K562 (cell line): ENCODE measurements around the gene PRRT1. TPM values are rescaled to one million over a fixed set of nuclear protein-coding genes. Genes with fewer than 3 reads are reported as not detected.
A peak's percentile ranks its signal among the peaks of the same experiment; 100 is the strongest.

Experiments
- ATF1 ChIP-seq, 2 experiments: fragments of 450-650 bp in 1 of 2; IDR thresholded peaks; 2 replicates each; pipeline ENCODE4 v1.6.1; 2016; ENCODE audit warnings: missing compliant biosample characterization in 1 of 2, missing genetic modification characterization in 1 of 2
- BHLHE40 ChIP-seq: IDR thresholded peaks from 2 replicates; pipeline ENCODE4 v1.6.1; 2011; ENCODE audit warnings: low read length, improper control_type of control experiment
- CBFA2T3 ChIP-seq: fragments of 450-650 bp; IDR thresholded peaks from 2 replicates; pipeline ENCODE4 v1.6.1; 2017
- EP400 ChIP-seq: fragments of 450-650 bp; IDR thresholded peaks from 2 replicates; pipeline ENCODE4 v1.6.1; 2017; ENCODE audit warnings: antibody characterized with exemption, mild to moderate bottlenecking, moderate library complexity
- FOXP1 ChIP-seq: sonication (generic); formaldehyde crosslinking; IDR thresholded peaks from 2 replicates; pipeline ENCODE4 v1.8.0; 2022; ENCODE audit warnings: mild to moderate bottlenecking, missing genetic modification reagents
- HLTF ChIP-seq: fragments of 450-650 bp; IDR thresholded peaks from 2 replicates; pipeline ENCODE4 v1.6.1; 2016
- ILF3 ChIP-seq: fragments of 450-650 bp; IDR thresholded peaks from 2 replicates; pipeline ENCODE4 v1.6.1; 2018; ENCODE audit warnings: antibody characterized with exemption, mild to moderate bottlenecking, moderate library complexity, borderline replicate concordance
- MYNN ChIP-seq, 2 experiments: sonication (generic); formaldehyde crosslinking in 1 of 2; IDR thresholded peaks; 2 replicates each; pipeline versions ENCODE4 v1.5.0 to v1.6.1; 2016 to 2020; ENCODE audit warnings: antibody characterized with exemption in 1 of 2, missing genetic modification reagents in 1 of 2
- NCOR1 ChIP-seq: fragments of 450-650 bp; IDR thresholded peaks from 2 replicates; pipeline ENCODE4 v1.6.1; 2016; ENCODE audit warnings: mild to moderate bottlenecking, moderate library complexity
- NEUROD1 ChIP-seq: fragments of 150-350 bp; IDR thresholded peaks from 2 replicates; pipeline ENCODE4 v1.6.1; 2014; ENCODE audit warnings: borderline replicate concordance, low read length, low read depth; ENCODE audit not compliant: partially characterized antibody
- PHF8 ChIP-seq: fragments of 200-600 bp; sonication (generic); IDR thresholded peaks from 2 replicates; pipeline ENCODE4 v1.6.1; 2012; ENCODE audit warnings: mixed run types, mild to moderate bottlenecking, inconsistent platforms, low read length, moderate library complexity, borderline replicate concordance
- POLR2A ChIP-seq: fragments of 450-650 bp; conservative IDR thresholded peaks from 2 replicates; pipeline ENCODE4 v1.6.1; 2016
- SMAD1 ChIP-seq: fragments of 150-350 bp; IDR thresholded peaks from 2 replicates; pipeline ENCODE4 v1.6.1; 2014; ENCODE audit warnings: low read length, low read depth; ENCODE audit not compliant: partially characterized antibody
- YBX1 ChIP-seq: fragments of 450-650 bp; IDR thresholded peaks from 2 replicates; pipeline ENCODE4 v1.7.1; 2016; ENCODE audit warnings: mild to moderate bottlenecking
- ZBTB8A ChIP-seq: fragments of 450-650 bp; IDR thresholded peaks from 2 replicates; pipeline ENCODE4 v1.6.1; 2018; ENCODE audit warnings: mild to moderate bottlenecking, moderate library complexity; ENCODE audit not compliant: partially characterized antibody
- ZNF134 ChIP-seq: fragments of 250-450 bp; sonication (Bioruptor Pico); conservative IDR thresholded peaks from 2 replicates; pipeline ENCODE4 v1.4.0; 2020
- ZNF143 ChIP-seq: sonication (generic); formaldehyde crosslinking; IDR thresholded peaks from 2 replicates; pipeline ENCODE4 v1.9.0; 2022; ENCODE audit warnings: mild to moderate bottlenecking, missing genetic modification reagents
- ZNF197 ChIP-seq: fragments of 200-800 bp; sonication (Bioruptor generic); IDR thresholded peaks from 2 replicates; pipeline ENCODE4 v1.6.1; 2016; ENCODE audit warnings: low read depth, missing genetic modification characterization, missing compliant biosample characterization
- ZNF239 ChIP-seq: fragments of 250-450 bp; sonication (Bioruptor Pico); IDR thresholded peaks from 2 replicates; pipeline ENCODE4 v1.4.0; 2020; ENCODE audit warnings: mild to moderate bottlenecking
- ZNF316 ChIP-seq: fragments of 450-650 bp; IDR thresholded peaks from 2 replicates; pipeline ENCODE4 v1.6.1; 2016
- ZNF384 ChIP-seq: IDR thresholded peaks from 2 replicates; pipeline ENCODE4 v1.6.1; 2012; ENCODE audit warnings: low read depth, low read length, improper control_type of control experiment
- polyA plus RNA-seq, 8 experiments: library from polyadenylated mRNA; depleted of rRNA in 4 of 8; stranded (reverse) in 5 of 8; unstranded in 3 of 8; fragments of >200 nt; fragmentation: Nextera tagmentation in 2 of 8; fragmentation: Illumina TruSeq in 1 of 8; extraction: Ambion mirVana in 2 of 8; extraction: Trizol in 1 of 8; gene quantifications; 2 replicates each; pipeline versions ENCODE4 v1.2.1 to v1.2.3, GENCODE V29; 2011 to 2014; ENCODE audit warnings: inconsistent platforms in 1 of 8, missing spikeins in 1 of 8
- total RNA-seq, 7 experiments: library from RNA; depleted of rRNA in 6 of 7; stranded (reverse); fragments of >200 nt in 6 of 7; fragmentation: Illumina TruSeq in 2 of 7; extraction: Trizol in 2 of 7; gene quantifications; 2 replicates each; pipeline versions ENCODE4 v1.2.1 to v1.2.3, GENCODE V29; 2011 to 2021; ENCODE audit warnings: low replicate concordance in 1 of 7
- TF ChIP-seq, protein P1 (sequence below): fragments of 250-450 bp; sonication (Bioruptor Pico); IDR thresholded peaks from 2 replicates; pipeline ENCODE4 v1.5.0; 2020; ENCODE audit warnings: mild to moderate bottlenecking, borderline replicate concordance
- TF ChIP-seq, protein P2 (sequence below): sonication (generic); formaldehyde crosslinking; IDR thresholded peaks from 2 replicates; pipeline ENCODE4 v1.8.1; 2023; ENCODE audit warnings: mild to moderate bottlenecking, missing genetic modification reagents
- TF ChIP-seq, protein P3 (sequence below): IDR thresholded peaks from 2 replicates; pipeline ENCODE4 v1.6.1; 2016; ENCODE audit warnings: missing genetic modification characterization, missing compliant biosample characterization

Gene PRRT1
- total and polyA plus RNA-seq, 9 of the 15 experiments (the other 6 are each of a cell fraction or from before 2014, with no cell fraction given): 0.14 to 3.5 (median 0.41) TPM

GRCh38 chr6:32154514-32155161 is 2.9 kb upstream of the PRRT1 start (continued):
- peak; percentile 89 for TF ChIP-seq ZNF197 (CRISPR knock-in tag)
- no peak for TF ChIP-seq ZNF239 (CRISPR knock-in tag)
- TF ChIP-seq CBFA2T3: peak; percentile 79
- peak; percentile 39 for TF ChIP-seq SMAD1
- peak; percentile 67 for TF ChIP-seq POLR2A
- peak; percentile 82 for TF ChIP-seq EP400
- no peak for TF ChIP-seq ZBTB8A
- no peak; the same call in 1 of the 2 replicates for TF ChIP-seq PHF8
- TF ChIP-seq BHLHE40: peak; percentile 51; the same call in 1 of the 2 replicates
- TF ChIP-seq HLTF: peak; percentile 12
- no peak for TF ChIP-seq YBX1
- TF ChIP-seq NEUROD1: peak; percentile 61
- TF ChIP-seq, protein P1, sequence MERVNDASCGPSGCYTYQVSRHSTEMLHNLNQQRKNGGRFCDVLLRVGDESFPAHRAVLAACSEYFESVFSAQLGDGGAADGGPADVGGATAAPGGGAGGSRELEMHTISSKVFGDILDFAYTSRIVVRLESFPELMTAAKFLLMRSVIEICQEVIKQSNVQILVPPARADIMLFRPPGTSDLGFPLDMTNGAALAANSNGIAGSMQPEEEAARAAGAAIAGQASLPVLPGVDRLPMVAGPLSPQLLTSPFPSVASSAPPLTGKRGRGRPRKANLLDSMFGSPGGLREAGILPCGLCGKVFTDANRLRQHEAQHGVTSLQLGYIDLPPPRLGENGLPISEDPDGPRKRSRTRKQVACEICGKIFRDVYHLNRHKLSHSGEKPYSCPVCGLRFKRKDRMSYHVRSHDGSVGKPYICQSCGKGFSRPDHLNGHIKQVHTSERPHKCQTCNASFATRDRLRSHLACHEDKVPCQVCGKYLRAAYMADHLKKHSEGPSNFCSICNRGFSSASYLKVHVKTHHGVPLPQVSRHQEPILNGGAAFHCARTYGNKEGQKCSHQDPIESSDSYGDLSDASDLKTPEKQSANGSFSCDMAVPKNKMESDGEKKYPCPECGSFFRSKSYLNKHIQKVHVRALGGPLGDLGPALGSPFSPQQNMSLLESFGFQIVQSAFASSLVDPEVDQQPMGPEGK (CRISPR knock-in tag): peak; percentile 71; the same call in 1 of the 2 replicates
- TF ChIP-seq ZNF143: 0 out of 2 replicates have a peak, but pooled peaks have one; percentile 25
- TF ChIP-seq ATF1 (CRISPR knock-in tag; IDR thresholded peaks at IDR 0.05): no peak
- TF ChIP-seq ATF1 (tag; IDR thresholded peaks at IDR 0.05): no peak; the same call in 1 of the 2 replicates
- no peak for TF ChIP-seq ILF3
- TF ChIP-seq ZNF384: peak; percentile 48
- TF ChIP-seq MYNN (IDR thresholded peaks at IDR 0.05): peak; percentile 24; the same call in 1 of the 2 replicates
- TF ChIP-seq MYNN (CRISPR knock-in tag; IDR thresholded peaks at IDR 0.05): no peak
- TF ChIP-seq ZNF134 (CRISPR knock-in tag): no peak
- no peak for TF ChIP-seq ZNF316
- TF ChIP-seq, protein P2, sequence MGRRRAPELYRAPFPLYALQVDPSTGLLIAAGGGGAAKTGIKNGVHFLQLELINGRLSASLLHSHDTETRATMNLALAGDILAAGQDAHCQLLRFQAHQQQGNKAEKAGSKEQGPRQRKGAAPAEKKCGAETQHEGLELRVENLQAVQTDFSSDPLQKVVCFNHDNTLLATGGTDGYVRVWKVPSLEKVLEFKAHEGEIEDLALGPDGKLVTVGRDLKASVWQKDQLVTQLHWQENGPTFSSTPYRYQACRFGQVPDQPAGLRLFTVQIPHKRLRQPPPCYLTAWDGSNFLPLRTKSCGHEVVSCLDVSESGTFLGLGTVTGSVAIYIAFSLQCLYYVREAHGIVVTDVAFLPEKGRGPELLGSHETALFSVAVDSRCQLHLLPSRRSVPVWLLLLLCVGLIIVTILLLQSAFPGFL: no peak
- TF ChIP-seq FOXP1 (CRISPR knock-in tag): peak; percentile 97
- TF ChIP-seq, protein P3, sequence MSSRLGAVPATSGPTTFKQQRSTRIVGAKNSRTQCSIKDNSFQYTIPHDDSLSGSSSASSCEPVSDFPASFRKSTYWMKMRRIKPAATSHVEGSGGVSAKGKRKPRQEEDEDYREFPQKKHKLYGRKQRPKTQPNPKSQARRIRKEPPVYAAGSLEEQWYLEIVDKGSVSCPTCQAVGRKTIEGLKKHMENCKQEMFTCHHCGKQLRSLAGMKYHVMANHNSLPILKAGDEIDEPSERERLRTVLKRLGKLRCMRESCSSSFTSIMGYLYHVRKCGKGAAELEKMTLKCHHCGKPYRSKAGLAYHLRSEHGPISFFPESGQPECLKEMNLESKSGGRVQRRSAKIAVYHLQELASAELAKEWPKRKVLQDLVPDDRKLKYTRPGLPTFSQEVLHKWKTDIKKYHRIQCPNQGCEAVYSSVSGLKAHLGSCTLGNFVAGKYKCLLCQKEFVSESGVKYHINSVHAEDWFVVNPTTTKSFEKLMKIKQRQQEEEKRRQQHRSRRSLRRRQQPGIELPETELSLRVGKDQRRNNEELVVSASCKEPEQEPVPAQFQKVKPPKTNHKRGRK (tag): no peak
- peak; percentile 36; the same call in 1 of the 2 replicates for TF ChIP-seq NCOR1
